NT2/D1 (cell line): ENCODE data around the gene GRID2.

Experiments
- SUZ12 ChIP-seq: IDR thresholded peaks from 2 replicates; pipeline ENCODE4 v1.6.1; 2011; ENCODE audit not compliant: insufficient read length, insufficient read depth; ENCODE audit errors: extremely low read depth
- YY1 ChIP-seq: IDR thresholded peaks from 2 replicates; pipeline ENCODE4 v1.6.1; 2011; ENCODE audit not compliant: insufficient read length, insufficient read depth
- ZNF274 ChIP-seq: IDR thresholded peaks from 2 replicates; pipeline ENCODE4 v1.6.1; 2011; ENCODE audit warnings: mild to moderate bottlenecking, low read depth, low read length

- TF ChIP-seq SUZ12 = no peak
- no peak for TF ChIP-seq ZNF274
- TF ChIP-seq YY1 = no peak
Observed at GRCh38 chr4:92305878-92306520, 2.2 kb downstream of the GRID2 start.
